CD4-positive, alpha-beta T cell treated with Interferon gamma for 1 hour (primary cell): ENCODE results near the gene PLA1A.

ENCODE experiments used
- DNase-seq: peaks from one replicate; pipeline ENCODE4 v3.0.0-alpha.2; 2020

The PLA1A gene

DNA sequence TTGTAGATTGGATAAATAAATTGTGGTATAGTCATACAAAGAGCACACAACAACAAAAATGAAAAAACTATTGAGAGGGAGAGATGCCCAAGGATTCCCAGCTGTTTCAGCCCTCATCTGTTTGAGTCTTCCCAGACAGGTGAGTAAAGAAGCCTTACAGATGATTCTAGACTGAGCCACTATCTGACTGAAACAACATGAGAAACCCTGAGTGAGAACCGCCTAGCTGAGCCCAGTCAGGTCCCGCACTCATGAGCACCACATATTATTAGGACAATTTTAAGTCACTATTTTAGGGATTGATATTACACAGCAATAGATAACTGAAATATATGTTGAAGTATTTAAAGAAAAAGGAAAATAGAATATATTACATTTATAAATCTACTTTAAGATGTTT lies 43.7 kb downstream of the PLA1A start:
- DNase-seq, result no peak

- no peak for DNase-seq
These were observed 45.2 kb downstream of the PLA1A start for GRCh38 chr3:119642746-119643473.

DNA sequence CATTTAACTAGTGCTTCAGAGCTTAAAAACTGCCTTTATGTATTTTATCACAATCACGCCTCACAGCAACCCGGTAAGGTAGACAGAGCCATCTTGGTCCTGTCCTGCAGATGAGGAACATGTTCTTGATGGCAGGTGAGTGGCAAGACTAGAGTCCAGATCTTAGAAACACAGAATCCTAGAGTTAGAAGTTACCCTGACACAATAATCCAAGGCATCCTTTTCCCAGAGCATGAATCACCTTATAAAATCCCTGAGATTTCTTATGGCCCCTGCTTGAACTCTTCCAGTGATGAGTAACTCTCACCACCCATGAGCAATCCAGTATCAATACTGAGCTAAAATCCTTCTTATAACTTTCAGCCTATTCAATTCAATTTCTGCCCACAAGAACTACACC lies 45.8 kb downstream of the PLA1A start:
- DNase-seq, result no peak

DNA sequence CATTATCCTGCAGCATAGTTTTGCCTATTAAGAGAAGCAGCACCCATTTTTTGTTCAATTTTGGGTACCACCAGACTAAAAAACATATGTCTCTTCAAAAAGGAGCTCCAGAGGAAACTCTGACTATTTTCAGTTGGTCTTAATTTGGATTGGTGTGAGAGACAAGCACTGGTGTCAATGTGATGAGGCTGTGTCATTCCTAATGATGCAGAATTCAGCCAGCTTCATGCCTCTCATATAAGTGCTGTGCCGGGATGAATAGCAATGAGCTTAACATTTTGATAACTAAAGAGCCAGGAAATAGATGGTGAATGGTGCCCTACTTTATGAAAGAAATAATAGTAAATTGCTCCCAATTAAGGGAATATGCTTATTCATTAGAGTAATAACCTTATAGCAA lies 46.8 kb downstream of the PLA1A start:
- no peak for DNase-seq

GRCh38 chr3:119645813-119646212 lies 48.1 kb downstream of the PLA1A start:
- no peak for DNase-seq

DNA sequence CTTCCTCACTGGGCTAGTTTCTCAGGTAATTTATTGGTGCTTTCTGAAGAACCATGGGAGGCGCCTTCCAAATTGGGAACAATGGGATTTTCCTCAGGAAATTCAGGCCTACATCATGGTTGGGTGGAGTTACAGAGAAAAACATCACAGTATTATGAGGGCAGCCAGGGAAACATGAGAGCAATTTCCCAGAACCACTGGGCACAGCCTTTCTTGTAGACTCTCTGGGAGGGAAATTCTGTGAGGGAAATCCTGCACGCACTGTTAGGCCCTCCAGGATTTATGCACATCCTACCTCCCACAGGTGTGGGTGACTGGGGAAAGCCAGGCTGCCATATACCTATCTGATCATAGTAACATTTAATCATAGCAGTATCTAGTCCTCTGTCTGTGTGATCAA lies 49.5 kb downstream of the PLA1A start:
- DNase-seq, result no peak

DNA sequence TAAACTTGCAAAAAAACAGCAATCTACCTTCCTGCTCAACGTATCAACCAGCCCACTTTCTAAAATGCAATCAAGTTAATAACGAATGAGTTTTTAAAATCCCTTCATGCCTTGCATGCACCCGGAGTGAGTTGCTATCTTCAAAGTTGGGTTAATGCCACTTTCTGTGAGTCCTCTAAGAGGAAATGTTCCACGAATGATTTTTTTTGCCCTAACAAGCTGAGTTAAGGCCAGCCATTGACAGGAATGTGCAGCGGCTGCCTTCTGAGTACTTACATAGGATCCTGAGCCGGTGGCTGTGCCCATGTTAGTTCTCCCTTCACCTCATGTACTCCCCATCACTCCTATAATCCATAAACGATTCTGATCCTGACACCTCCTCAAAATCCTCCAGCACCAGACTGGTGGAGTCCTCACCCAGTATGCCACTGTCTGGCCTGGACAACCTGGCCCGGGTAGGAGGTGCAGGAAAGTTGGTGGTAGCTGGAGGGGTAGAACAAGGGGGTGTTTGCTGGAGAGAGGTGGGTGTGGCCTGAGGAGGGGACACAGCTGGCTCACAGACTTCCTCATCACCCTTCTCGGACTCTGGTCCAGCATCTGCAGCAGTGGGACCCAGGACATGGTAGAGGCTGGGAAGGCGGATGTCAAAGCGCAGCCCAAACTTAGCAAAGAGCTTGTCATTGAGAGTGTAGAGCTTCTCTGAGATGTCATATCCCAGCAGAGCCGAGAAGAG lies 50.3 kb downstream of the PLA1A start:
- no peak for DNase-seq

- no peak for DNase-seq
These were observed 52.1 kb downstream of the PLA1A start for GRCh38 chr3:119649761-119650160.

DNA sequence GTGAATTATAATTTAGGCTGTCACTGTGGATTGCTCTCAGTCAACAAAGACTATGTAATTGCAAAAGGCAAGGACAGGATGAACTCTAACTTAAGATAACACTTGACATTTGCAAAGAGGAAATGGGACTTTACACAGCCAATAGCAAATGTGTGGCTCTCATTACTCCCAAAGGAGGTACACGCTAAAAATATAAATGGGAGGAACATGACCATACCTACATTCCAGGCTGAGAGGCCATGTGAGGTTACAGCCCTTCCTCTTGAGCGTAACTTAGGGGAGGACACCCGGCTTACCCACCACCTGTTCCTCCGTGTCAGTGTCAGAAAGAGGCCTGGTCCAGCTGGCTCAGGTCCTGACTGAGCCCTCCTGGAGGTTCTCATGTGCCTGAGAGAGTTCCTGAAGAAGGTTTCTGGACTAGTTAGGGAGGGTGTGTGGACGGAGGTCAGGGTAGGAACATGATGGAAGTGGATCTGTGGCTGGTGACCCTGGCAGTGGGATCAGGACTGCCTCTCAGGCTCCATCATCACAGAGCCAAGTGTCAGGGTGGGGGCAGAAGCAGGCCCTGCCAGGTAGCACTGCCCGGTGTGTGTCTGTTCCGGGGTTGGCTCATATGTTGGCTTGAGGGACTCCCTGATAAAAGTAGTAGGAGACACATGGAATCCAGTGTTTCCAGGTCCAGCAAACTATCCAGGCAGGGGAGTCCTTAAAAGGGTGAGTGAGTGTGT lies 54.8 kb downstream of the PLA1A start:
- DNase-seq, result no peak

GRCh38 chr3:119653876-119654275 lies 56.2 kb downstream of the PLA1A start:
- no peak for DNase-seq

DNA sequence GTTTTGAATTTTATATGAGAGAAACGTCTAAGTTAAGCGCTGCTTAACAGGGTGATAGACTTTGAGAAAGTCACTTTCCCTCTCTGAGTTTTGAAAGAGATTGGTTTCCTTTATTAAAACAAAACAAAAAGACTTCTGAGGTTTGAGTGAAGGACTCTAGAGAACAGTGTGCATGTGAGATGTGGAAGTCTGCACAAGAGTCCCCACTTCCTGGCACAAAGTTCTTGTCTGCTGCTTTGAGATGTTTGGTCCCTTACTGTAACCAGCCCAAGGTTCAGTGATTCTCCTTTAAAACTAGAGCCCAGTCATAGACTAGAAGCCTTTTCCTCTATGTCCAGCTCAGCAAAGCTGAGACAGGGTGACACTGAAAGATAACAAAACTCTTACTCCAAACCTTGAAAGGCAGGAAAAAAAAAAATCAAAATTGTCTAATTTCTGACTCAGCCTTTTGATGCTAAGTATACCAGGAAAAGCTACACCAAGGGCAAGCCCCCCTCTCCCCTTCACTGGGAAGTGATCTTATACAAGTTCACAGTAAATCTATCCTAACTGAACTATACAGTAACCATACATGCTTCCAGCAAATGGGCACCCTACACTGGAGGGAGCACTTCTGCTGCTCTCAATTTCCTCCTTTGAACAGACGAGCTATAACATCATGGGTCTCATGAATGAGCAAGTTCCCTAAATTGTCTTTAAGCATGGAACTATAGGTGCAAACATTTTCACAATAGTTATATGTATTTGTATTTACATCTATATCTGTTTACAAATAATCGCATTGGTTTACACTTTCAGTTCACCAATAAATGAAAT lies 60.4 kb downstream of the PLA1A start:
- no peak for DNase-seq

GRCh38 chr3:119658994-119659393 lies 61.3 kb downstream of the PLA1A start:
- DNase-seq, result no peak

DNA sequence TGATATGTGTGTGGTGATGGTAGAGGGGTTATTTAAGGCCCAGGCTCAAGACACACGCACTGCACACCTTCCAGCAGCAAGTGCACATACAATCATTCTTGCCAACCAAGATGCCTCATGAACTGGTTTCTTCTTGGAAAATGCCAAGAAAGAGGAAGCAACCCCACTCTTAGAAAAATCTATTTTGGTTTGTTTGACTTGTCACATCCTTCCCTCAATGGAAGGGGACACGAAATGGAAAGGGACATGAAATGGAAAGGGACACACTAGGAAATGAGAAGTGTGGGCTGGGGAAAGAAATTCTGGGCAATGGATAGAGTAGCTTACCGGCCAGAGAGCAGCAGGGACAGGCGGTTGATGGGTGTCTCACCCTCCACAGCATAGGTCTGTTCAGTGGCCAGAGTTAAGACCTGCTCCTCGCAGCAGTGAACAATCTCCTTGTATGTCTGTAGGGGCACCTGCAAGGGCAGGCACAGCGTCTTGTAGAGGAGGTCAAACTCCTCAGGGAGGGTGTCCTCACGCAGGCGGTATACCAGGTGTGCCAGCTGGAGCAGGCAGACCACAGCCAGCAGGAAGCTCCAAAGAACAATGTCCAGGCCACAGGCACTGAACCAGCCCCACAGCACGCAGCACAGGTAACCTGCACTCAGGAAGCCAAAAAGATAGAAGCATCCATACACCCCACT lies 62.1 kb downstream of the PLA1A start:
- DNase-seq, result no peak

DNA sequence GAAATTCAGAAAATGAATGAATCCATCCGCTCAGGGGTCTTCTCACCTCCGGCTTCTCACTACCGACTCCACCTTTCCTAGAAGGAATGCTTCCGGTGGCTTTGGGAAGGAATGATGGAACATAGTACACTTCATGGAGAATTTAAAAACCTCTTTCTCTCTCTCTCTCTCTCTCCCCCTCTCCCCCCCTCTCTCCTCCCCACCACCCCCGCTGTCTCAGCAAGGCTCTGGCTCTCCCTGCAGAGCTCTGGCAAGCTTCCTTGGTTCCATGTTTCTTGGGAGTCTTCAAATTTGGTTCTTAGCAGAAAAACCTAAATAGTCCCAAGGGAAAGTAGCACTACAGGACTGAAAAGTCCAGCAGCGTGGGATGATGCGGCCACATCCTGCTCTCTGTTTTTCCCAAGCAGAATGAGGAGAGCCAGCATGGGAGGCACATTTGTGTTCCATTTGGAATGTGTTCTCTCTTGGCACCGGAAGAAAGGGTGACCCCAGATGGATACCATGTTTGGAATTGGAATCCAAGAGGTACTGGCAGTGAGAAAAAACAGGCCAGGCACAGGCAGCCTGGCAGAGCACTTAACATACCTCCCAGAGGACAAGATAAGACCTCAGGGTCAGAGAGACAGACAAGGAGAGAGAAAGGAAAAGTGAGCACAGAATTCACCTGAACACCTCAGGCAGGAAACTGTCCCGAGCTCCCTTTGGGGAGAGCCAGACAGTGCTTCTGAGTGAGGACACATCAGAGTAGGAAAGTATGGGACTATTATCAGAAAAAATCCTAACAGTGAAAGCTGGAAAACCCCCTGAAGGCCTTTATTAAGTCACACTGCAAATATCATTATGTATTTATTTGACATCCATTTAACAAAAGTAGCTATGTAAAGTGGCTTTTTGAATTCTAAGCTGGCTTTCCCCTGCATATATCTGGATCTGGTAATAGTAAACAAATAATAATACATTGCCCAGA lies 63.1 kb downstream of the PLA1A start, which contains the start of gene POPDC2:
Gene POPDC2 (minus strand): TSS at position 116 of the 967 bp plus-strand sequence. CDS start 166 bp downstream, outside the sequence.
- no peak for DNase-seq

- no peak for DNase-seq
These were observed 65.1 kb downstream of the PLA1A start for GRCh38 chr3:119662604-119663373.

- DNase-seq, result no peak
These were observed 66.2 kb downstream of the PLA1A start for GRCh38 chr3:119663885-119664284.

DNA sequence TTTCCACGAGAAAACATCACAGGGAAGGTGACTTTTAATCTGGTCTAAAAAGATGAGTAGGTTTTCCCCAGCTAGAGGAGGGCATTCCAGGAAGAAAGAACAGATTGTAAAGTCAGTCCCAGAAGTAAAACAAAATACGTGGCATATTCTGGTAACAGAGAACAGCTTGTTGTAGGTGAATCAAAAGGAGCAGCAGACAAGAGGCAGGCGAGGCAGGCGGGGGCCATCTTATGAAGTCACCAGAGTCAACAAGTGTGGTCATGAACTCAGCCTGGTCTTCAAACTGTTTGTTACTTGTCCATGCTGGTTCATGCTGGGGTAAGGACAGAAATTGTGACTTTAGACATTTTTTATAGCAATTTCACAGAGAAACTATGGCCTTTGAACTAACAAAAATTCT lies 66.7 kb downstream of the PLA1A start:
- DNase-seq, result no peak

DNA sequence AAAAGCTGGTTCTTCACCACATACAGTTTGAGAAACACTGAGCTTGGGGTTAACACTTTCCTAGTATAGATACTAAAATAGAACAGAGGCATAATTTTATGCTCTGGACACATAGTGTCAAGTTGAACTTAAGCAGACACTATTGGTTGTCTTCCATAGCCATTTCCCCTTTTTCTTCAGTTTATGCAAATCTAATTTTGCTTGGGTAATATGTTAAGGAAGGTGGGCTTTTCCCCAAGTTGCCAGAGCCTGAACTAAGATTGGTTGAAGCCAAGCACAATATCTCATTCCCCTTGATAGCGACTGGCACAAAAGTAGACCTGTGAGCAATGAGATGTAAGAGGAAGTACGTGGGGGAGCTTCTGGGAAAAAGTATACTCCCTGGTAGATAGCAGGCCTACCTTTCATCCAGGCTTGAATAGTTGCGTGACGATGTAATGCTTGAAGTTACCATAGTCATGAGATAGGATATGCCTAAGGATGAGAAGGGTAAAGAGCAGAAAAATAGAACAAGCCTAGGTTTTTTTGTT lies 67.2 kb downstream of the PLA1A start:
- no peak for DNase-seq

DNA sequence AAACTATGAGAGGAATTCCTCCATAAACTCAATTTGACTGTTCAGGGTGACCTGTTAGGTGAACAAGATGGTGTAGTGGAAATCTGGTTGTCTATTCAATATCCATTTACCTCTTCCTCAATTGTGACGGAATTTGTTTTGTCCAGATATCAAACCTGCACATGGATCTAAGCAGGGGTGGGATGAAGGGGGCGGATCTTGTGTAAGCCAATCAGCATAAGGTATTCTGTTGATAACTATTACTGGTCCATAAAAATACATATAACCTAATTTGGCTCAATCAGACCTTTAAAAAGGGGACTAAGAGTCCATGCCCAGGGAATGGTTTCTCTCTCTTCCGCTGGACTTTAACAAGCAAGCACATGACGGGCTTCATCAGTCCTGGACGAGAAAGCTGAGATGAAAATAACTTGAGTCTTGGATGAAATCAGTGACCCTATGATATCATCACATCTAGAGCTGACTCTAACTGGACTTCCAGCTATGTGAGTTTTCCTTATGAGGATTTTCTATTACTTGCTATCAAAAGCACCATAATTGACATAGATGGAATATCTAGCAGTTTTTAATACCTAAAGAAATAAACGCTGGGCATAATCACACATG lies 68.4 kb downstream of the PLA1A start:
- no peak for DNase-seq
